Epithelial cell of proximal tubule (primary cell): ENCODE measurements around the gene FANCI. TPM values are rescaled to one million over a fixed set of nuclear protein-coding genes. Genes with fewer than 3 reads are reported as not detected.

Source experiments
- DNase-seq: peaks from one replicate; pipeline ENCODE4 v3.0.0-alpha.2; 2011; ENCODE audit warnings: low read depth
- H3K4me3 ChIP-seq: 2 replicates; pipeline ENCODE4 v1.5.1; 2011; ENCODE audit warnings: low read depth, mild to moderate bottlenecking, low read length
- total RNA-seq: library from RNA; depleted of rRNA; stranded (reverse); fragments of >200 nt; gene quantifications from 2 replicates; pipeline ENCODE4 v1.2.3, GENCODE V29; 2015
- TF ChIP-seq, protein P1 (sequence below): conservative IDR thresholded peaks from 2 replicates; pipeline ENCODE4 v1.5.1; 2012; ENCODE audit warnings: low read depth, mild to moderate bottlenecking, low read length

Gene FANCI
- total RNA-seq, 1 donor from 2014 or later = 49.4 TPM

DNA sequence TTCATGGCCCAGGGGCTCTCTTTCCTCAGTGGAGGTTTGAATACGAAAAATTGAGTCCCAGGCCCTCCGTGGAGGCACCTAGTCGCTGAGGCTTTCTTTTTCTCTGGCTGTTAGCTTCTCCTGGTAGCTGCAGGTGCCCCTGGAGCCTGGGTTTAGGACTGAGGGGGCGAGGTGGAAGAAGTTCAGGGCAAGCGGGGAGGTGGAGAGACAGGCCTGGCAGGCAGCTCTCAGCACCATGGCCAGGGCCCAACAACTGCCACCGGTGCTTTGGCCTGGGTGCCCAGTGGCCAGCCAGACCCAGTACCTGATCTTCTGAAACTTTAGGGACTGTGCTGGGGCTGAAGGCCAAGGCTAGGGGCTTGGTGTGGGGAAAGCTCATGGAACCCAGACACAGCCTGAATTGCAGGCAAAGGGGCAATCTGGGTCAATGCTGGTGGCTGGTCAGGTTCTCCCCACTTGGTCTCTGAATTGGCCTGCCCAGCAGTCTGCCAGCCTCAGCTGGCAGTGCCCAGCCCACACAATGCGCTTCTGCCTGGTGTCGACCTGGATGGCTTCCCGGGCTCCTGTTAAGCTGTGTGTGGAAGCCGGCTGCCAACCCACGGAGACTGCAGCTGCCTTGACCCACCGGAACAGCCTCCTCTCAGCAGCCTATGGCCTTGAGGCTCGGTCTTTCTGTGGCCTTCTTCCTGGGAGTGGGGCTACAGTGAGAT lies 121.1 kb downstream of the FANCI start:
- DNase-seq = no peak
- no peak overlapping the region for H3K4me3 ChIP-seq
- TF ChIP-seq, protein P1, sequence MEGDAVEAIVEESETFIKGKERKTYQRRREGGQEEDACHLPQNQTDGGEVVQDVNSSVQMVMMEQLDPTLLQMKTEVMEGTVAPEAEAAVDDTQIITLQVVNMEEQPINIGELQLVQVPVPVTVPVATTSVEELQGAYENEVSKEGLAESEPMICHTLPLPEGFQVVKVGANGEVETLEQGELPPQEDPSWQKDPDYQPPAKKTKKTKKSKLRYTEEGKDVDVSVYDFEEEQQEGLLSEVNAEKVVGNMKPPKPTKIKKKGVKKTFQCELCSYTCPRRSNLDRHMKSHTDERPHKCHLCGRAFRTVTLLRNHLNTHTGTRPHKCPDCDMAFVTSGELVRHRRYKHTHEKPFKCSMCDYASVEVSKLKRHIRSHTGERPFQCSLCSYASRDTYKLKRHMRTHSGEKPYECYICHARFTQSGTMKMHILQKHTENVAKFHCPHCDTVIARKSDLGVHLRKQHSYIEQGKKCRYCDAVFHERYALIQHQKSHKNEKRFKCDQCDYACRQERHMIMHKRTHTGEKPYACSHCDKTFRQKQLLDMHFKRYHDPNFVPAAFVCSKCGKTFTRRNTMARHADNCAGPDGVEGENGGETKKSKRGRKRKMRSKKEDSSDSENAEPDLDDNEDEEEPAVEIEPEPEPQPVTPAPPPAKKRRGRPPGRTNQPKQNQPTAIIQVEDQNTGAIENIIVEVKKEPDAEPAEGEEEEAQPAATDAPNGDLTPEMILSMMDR = no peak

DNA sequence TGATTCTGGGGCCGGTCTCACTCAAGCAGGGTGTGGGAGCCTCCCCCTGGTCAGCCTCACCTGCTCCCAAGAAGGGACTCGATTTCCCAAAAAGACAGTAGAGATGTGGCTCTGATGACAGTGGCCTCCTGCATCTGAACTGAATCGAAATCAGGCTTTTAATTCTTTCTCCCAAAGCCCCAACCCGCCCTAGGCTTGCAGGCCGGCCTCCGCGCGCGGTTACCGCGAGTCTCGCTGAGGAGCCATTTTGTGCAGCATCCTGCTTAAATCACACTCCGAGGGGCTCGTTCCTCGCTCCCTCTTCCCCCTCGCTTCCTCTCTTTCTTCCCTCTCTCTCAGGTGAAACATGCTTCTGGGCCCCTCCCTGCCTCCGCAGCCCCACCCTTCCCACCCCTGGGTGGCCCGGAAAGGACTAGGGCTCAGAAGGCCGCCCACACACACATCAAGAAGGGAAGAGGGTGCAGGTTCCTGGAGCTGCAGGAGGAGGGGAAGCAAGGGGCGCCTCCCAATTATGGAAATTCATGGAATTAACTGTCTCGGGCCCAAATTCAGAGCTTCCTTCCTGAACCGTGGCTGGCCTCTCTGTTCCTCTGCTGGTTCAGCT lies 121.8 kb downstream of the FANCI start:
- DNase-seq = no peak
- TF ChIP-seq, protein P1 = no peak
- no peak overlapping the region for H3K4me3 ChIP-seq

Other genes with a start within 250 kb of the FANCI start
- 32.9 and 45.9 TPM in 2 replicates for gene ABHD2, start 155.5 kb upstream of the FANCI start, total RNA-seq
- gene RLBP1, start 22.4 kb upstream of the FANCI start, total RNA-seq = not detected in 2 replicates
- gene POLG, start 90.8 kb downstream of the FANCI start, total RNA-seq = 84.6 and 85.9 TPM in 2 replicates